Measurements from ENCODE around the gene LSAMP.

The LSAMP gene

GRCh38 chr3:116039651-116039985 lies 405.7 kb downstream of the LSAMP start:
- no peak for DNase-seq
- no peak overlapping the region for H3K27ac Mint-ChIP-seq
- H3K27me3 Mint-ChIP-seq (ENCODE audit: low read depth, poor library complexity): peaks cover 3% of the 10 kb centered on the region
- H3K9me3 Mint-ChIP-seq: no peaks in the 10 kb centered on the region
- TF ChIP-seq CTCF (IDR thresholded peaks at IDR 0.05): no peak
- H3K4me3 Mint-ChIP-seq: no peak overlapping the region
- no peaks in the 10 kb centered on the region for H3K36me3 Mint-ChIP-seq (ENCODE audit: low read depth)
- H3K4me1 Mint-ChIP-seq: peaks cover 34% of the 10 kb centered on the region

- no peak for DNase-seq
- H3K4me3 Mint-ChIP-seq: no peak overlapping the region
- peaks cover 39% of the 10 kb centered on the region for H3K4me1 Mint-ChIP-seq
- no peak for TF ChIP-seq CTCF (IDR thresholded peaks at IDR 0.05)
- H3K27me3 Mint-ChIP-seq (ENCODE audit: low read depth, poor library complexity): peaks cover under 1% of the 10 kb centered on the region
- H3K36me3 Mint-ChIP-seq (ENCODE audit: low read depth): no peaks in the 10 kb centered on the region
- no peak overlapping the region for H3K27ac Mint-ChIP-seq
- no peaks in the 10 kb centered on the region for H3K9me3 Mint-ChIP-seq
Measured at GRCh38 chr3:116038968-116039650, 406.2 kb downstream of the LSAMP start.

GRCh38 chr3:116037954-116038911 lies 407.1 kb downstream of the LSAMP start:
- Mint-ChIP-seq H3K9me3 (no peaks in the 10 kb centered on the region), H3K36me3 (ENCODE audit: low read depth) (no peaks in the 10 kb centered on the region), H3K27me3 (ENCODE audit: low read depth, poor library complexity) (no peaks in the 10 kb centered on the region), H3K4me1 (peaks cover 48% of the 10 kb centered on the region), H3K4me3 (no peak overlapping the region), H3K27ac (no peak overlapping the region)
- DNase-seq: no peak
- TF ChIP-seq CTCF (IDR thresholded peaks at IDR 0.05): no peak

GRCh38 chr3:116035429-116035828 lies 409.9 kb downstream of the LSAMP start:
- peak overlapping the region; percentile 70 for H3K27ac Mint-ChIP-seq
- H3K27me3 Mint-ChIP-seq (ENCODE audit: low read depth, poor library complexity): no peaks in the 10 kb centered on the region
- DNase-seq: no peak
- H3K9me3 Mint-ChIP-seq: no peaks in the 10 kb centered on the region
- H3K36me3 Mint-ChIP-seq (ENCODE audit: low read depth): no peaks in the 10 kb centered on the region
- H3K4me1 Mint-ChIP-seq: peaks cover 51% of the 10 kb centered on the region
- no peak overlapping the region for H3K4me3 Mint-ChIP-seq
- TF ChIP-seq CTCF (IDR thresholded peaks at IDR 0.05): no peak

- Mint-ChIP-seq H3K4me3 (no peak overlapping the region), H3K4me1 (peaks cover 50% of the 10 kb centered on the region), H3K27me3 (ENCODE audit: low read depth, poor library complexity) (no peaks in the 10 kb centered on the region), H3K27ac (no peak overlapping the region), H3K36me3 (ENCODE audit: low read depth) (no peaks in the 10 kb centered on the region), H3K9me3 (no peaks in the 10 kb centered on the region)
- no peak for DNase-seq
- no peak for TF ChIP-seq CTCF (IDR thresholded peaks at IDR 0.05)
Measured at GRCh38 chr3:116034794-116035193, 410.5 kb downstream of the LSAMP start.
